Stimulated activated naive CD8-positive, alpha-beta T cell treated with anti-CD3 and anti-CD28 coated beads, Interleukin-15, Interleukin-2, amounts not matched to agents 100 U/mL and 50 U/mL, for 24 hours (primary cell): ENCODE data around the gene ACE.

Experiments
- ATAC-seq: fragments of 150-1000 bp; cut with Tn5 transposase; one replicate; pipeline ENCODE4 v1.10.0; 2021
- DNase-seq: peaks from one replicate; pipeline ENCODE4 v3.0.0; 2021

Gene ACE

GRCh38 chr17:63491977-63492618 lies 15.2 kb downstream of the ACE start:
- ATAC-seq (no peak), DNase-seq (no peak)

DNA sequence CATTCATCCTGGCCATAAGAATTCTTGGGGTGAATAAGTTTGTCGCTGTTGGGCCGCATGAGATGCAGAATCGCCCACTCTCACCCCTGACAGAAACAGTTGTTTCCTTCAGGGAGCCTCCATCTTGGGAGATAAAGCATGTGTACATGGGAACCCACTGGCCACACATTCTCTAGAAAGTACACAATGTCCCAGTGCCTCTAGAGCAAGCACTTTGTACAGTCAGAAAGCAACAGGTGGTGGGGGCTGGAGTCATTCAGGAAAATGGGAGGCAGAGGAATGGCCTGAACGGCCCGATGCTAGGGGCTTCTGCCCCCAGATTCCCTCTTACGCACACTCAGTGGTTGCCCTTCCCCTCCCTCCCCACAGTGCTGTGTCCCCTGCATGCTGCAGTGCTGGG lies 16.1 kb downstream of the ACE start:
- DNase-seq (no peak), ATAC-seq (no peak)

DNA sequence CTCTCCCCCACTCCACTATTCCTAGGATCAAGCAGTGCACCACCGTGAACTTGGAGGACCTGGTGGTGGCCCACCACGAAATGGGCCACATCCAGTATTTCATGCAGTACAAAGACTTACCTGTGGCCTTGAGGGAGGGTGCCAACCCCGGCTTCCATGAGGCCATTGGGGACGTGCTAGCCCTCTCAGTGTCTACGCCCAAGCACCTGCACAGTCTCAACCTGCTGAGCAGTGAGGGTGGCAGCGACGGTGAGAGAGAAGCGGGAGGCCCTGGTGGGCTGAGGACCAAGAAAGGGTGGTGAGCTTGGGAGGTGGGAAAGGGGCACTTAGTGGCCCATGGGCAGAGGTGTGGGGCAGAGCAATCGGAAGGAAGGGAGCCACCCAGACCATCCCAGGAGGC lies 16.6 kb downstream of the ACE start:
- DNase-seq: no peak
- ATAC-seq: no peak

DNA sequence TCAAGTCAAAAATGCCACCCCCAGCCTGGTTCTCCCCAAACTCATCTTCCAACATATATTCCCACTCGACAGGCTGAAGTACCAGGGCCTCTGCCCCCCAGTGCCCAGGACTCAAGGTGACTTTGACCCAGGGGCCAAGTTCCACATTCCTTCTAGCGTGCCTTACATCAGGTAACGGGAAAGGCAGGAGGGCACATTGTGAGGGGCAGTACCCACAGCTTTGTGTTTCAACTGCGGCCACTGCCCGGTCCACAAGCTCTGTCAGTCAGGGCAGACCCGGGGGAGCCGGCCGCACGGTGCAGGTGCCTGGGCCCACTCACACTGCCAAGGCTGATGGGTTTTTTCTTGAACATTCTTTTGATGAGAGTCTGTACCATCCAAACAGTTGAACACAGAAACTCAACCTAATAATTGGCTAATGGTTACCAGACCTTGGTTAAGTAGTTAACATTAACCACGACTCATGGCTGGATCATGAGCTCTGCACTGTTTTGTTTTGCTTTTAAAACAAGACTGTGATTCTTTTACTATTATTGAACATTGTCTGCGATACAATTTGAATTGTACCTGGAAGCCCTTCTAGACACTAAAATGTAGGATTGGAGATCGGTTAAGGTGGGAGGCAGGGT lies 17.6 kb downstream of the ACE start:
- DNase-seq: no peak
- no peak for ATAC-seq

DNA sequence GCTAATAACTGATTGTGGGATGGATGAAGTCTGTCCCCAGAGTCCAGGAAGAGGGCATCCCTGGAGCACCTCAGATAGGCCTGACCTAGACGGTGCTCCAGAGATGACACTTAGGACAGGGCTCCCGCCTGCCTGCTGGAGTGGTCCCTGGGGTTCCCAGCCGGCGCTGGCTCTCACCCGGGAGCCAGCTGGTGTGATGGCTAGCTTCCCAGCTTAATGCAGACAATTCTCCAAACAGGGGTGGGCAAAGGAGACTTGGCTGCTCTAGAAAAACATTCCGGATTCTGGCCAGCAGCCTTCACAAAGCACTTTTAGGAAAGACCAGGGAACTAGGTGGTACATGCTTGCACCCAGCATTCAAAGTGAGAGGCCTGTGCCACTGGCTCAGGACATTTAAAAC lies 18.6 kb downstream of the ACE start:
- ATAC-seq (no peak), DNase-seq (no peak)

DNA sequence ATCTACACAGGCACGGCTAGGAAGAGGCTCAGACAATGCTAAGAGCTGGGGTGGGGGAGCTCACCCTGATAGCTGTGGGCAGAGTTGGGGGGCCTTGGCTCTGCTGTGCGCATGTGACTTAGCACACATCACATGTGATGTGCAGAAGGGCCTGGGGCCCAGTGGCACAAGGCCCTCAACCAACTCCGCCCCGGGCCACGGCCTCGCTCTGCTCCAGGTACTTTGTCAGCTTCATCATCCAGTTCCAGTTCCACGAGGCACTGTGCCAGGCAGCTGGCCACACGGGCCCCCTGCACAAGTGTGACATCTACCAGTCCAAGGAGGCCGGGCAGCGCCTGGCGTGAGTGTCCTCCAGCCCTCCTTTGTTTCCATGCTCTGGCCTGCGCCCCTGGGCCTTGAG lies 19.3 kb downstream of the ACE start:
- no peak for DNase-seq
- no peak for ATAC-seq

DNA sequence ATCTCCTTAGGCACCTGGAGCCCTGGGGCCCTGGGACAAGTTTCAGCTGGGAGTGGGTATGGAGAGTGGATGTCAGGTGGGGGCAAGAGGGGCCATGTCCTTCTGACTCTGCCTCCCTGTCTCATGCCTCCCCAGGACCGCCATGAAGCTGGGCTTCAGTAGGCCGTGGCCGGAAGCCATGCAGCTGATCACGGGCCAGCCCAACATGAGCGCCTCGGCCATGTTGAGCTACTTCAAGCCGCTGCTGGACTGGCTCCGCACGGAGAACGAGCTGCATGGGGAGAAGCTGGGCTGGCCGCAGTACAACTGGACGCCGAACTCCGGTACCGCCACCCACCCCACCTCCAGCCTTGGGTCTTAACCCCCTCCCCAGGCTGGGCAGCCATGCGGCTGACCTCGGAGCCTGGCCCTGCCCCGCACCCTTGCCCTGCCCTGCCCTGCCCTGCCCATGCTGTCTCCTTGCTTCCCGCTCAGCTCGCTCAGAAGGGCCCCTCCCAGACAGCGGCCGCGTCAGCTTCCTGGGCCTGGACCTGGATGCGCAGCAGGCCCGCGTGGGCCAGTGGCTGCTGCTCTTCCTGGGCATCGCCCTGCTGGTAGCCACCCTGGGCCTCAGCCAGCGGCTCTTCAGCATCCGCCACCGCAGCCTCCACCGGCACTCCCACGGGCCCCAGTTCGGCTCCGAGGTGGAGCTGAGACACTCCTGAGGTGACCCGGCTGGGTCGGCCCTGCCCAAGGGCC lies 20.0 kb downstream of the ACE start:
- ATAC-seq (no peak), DNase-seq (no peak)

DNA sequence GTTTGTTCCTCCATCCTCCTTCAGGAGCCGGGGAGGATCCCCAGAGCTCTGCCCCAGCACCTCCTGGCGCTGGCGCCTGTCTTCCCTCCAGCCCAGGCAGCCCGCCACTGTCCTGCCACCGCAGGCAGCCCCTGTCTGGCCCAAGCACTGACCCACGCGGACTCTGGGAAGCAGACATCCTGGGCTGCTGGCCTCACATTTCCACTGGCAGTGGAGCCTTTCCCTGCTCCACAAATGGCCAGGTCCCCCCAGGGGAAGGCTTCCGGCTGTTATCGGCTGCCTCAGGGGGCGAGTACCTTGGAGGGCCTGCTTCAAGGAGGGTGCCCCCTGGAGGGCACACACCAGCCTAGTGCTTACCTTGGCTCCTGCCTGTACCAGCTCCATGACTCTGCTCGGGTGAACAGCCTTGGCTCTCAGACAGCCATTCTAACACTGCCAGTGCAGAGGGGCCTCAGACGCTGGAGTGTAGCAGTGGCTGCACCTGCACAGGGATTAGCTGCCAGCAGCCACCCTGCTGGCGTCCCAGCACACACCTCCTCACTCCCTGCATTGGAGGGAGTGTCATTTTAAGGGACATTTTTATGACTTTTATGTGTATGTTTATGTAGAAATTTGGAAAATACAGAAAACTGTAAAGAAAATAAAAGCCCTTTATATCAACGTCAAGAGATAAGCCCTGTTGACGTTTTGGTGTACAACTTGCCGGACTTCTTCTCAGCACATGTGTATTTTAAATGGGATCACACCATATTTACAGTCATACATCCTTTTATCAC lies 21.0 kb downstream of the ACE start:
- DNase-seq (no peak), ATAC-seq (peak; percentile 47)

DNA sequence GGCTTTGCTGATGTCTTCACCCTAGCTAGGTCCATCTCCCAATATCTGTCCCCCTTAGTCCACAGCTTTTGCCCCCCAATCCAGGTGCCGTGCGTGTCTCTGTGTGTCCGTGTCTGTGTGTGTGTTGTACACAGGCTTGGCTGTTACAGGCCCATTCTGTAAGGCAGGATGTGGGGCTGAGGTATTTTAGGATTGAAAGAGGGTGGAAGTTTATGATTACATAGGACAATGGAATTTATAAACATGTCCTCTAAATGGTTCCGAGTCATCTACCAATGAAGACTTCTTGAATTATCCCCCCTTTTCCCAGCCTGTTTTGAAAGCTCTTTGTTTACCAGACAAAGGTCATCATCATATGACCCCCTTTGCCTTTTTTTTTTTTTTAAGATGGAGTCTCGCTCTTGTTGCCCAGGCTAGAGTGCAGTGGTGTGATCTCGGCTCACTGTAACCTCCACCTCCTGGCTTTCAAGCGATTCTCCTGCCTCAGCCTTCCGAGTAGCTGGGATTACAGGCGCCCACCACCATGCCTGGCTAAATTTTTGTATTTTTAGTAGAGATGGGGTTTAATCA lies 21.9 kb downstream of the ACE start:
- ATAC-seq: no peak
- no peak for DNase-seq

DNA sequence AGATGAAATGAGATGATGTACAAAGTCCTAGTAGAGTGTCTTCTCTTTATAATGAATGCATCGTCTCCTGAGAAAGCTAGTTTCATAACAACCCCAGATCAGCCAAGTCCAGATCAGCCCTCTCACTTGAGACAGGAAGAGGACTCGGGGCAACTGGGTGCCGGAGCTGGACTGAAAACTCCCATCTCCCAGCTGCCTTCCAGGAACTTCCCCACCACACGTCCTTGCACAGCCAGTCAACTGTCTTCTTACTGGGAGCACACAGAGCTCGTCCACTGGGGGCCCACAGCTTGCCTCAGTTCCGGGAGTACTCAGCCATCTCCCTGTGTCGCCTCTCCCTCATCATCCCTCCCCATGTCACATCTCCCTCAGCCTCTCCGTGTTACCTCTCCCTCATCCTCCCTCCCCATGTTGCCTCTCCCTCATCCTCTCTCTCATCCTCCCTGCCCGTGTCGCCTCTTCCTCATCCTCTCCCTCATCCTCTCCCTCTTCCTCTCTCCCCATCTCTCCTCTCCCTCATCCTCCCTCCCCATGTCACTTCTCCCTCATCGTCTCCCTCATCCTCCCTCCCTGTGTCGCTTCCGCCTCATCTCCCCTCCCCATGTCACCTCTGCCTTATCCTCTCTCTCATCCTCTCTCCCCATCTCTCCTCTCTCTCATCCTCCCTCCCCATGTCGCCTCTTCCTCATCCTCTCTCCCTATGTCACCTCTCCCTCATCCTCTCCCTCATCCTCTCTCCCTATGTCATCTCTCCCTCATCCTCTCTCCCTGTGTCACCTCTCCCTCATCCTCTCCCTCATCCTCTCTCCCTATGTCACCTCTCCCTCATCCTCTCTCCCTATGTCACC lies 23.9 kb downstream of the ACE start:
- no peak for DNase-seq
- no peak for ATAC-seq

GRCh38 chr17:63503341-63503705 lies 26.5 kb downstream of the ACE start:
- no peak for ATAC-seq
- DNase-seq: no peak

GRCh38 chr17:63504261-63504660 lies 27.4 kb downstream of the ACE start:
- DNase-seq (no peak), ATAC-seq (no peak)

DNA sequence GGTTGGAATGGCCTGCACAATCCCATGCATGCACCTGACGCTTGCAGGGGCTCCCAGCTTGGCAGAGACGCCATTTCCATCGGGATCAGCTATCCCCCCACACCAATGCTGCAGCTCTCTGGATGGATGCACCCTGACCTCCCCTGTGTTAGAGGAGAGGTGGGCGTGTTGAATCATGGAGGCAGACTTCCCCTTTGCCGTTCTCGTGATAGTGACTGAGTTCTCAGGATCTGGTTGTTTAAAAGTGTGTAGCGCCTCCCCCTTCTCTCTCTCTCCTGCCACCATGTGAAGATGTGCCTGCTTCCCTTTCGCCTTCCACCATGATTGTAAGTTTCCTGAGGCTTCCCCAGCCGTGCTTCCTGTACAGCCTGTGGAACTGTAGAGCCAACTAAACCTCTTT lies 28.5 kb downstream of the ACE start:
- DNase-seq: no peak
- ATAC-seq: no peak

- no peak for DNase-seq
- ATAC-seq: no peak
Observed at GRCh38 chr17:63506627-63507026, 29.8 kb downstream of the ACE start.

GRCh38 chr17:63511331-63511730 lies 34.5 kb downstream of the ACE start:
- DNase-seq: no peak
- no peak for ATAC-seq

DNA sequence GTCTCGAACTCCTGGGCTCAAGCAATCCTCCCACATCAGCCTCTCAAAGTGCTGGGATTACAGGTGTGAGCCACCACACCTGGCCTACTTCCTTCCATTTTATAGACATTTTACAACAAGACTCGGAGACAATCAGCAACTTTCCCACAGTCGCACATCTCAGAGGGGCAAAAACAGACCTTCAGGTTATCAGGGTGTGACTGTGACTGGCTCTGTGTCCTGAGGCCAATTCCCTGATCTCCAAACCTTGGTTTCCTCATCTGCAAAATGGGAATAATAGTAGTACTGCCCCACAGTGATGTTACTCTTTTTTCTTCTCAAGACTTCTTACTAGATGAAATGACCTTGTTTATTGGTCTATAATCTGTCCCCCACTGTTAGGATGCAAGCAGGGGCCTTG lies 35.5 kb downstream of the ACE start:
- no peak for DNase-seq
- ATAC-seq: no peak

DNA sequence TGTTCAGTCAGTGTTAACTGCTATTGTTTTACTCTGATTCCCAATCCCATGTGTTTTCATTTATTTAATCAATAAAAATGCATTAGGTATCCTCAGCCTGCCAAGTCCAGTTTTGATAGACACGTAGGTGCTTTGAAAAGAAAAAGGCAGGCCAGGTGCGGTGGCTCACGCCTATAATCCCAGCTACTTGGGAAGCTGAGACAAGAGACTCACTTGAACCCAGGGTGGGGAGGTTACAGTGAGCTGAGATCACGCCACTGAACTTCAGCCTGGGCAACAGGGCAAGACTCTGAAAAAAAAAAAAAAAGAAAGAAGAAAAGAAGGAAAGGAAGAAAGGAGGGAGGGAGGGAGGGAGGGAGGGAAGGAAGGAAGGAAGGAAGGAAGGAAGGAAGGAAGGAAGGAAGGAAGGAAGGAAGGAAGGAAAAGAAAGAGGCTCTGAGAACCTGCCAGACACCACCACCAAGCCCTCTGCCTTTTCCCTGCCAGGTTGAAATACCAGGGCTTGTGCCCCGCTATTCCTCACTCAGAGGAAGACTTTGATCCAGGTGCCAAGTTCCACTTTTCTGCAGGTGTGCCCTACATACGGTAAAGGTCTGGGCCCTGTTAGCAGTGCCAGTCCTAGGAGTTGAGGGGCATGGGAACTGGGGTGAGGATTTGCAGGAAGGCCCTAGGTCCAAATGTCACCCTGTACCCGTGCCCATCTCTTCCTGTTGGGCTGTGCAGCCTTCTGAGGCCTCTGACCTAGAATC lies 36.2 kb downstream of the ACE start:
- ATAC-seq (no peak), DNase-seq (no peak)

DNA sequence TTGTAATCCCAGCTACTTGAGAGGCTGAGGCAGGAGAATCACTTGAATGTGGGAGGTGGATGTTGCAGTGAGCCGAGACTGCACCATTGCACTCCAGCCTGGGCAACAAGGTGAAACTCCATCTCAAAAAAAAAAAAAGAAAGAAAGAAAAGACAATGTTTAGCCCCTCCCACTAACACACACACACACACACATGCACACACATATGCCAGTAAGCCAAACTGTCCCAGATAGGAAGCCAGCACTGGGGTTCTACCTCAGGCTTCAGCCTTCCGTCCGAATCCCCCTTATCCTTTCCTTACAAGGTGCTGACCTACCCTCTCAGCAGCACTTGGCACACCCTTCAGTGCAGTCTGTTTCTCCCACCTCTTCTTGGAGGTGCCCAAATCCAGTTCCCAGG lies 37.6 kb downstream of the ACE start:
- DNase-seq (no peak), ATAC-seq (no peak)

DNA sequence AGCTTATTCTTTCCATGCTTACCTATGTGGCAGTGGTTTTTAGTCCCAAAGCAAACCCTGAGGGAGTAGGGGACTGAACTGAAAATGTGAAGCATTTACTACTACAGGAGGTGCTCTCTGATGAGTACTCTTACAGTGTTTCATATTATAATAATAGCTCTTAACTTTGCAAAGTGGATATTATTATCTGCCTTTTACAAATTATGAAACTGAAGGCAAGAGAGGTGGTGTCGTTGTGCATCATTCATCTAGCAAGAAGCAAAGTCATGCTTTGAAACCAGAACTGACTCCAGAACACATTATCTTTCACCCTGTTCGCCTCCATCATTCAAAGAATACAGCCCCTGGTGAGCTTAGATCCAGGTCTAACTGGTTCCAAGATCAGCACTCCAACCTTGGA lies 38.1 kb downstream of the ACE start:
- ATAC-seq (no peak), DNase-seq (no peak)

GRCh38 chr17:63515426-63515825 lies 38.6 kb downstream of the ACE start:
- DNase-seq: no peak
- ATAC-seq: no peak
